ENCODE measurements around the gene BBC3. TPM values are rescaled to one million over a fixed set of nuclear protein-coding genes. Genes with fewer than 3 reads are reported as not detected.
A peak's percentile ranks its signal among the peaks of the same experiment; 100 is the strongest.
"Not testable (repeated sequence)": the region's sequence is repeated elsewhere in the genome, so short reads cannot be mapped to it uniquely, and the experiment has no call there.

The BBC3 gene
- total RNA-seq, 1 experiment from 2014 or later = 5.0 TPM

GRCh38 chr19:47258434-47258833, 27.4 kb upstream of the BBC3 start:
- no peak for DNase-seq (ENCODE audit: low read depth)

DNA sequence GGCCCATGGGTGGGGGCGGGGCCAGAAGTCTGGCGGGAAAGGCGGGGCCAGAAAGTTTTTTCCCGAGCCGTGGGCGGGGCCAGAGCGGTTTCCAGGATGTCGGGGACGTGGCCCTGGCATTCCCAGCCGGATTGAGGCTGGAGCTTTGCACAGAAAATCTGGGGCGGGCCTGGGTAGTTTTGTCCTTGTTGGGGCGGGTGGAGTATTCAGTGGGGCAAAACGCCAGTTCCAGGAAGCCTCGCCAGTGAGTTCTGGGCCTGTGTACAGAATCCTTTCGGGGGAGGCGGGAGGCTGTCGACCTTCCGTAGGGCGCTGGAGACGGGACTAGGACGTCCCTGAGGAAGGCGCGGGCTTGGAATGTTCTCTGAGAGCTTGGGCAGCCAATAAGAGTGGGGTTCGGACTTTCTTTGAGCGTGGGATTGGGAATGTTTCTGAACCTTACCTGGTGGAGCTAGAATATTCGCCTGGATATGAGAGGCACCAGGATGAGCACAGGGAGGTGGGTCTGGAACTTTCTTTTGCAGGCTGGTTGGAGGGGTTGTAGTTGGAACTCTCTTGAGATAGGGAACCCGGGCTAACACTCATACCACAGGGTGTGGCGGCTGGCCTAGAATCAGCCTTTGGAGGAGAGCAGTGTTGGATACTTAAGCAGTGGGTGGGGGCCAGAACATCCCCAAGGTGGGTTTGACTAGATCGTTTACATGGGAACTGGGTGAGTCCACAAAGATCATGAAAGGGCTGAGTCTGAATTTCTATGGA, 26.6 kb upstream of the BBC3 start:
- DNase-seq (ENCODE audit: low read depth) = no peak

GRCh38 chr19:47256693-47257410, 25.9 kb upstream of the BBC3 start:
- DNase-seq (ENCODE audit: low read depth) = peak; percentile 97

DNA sequence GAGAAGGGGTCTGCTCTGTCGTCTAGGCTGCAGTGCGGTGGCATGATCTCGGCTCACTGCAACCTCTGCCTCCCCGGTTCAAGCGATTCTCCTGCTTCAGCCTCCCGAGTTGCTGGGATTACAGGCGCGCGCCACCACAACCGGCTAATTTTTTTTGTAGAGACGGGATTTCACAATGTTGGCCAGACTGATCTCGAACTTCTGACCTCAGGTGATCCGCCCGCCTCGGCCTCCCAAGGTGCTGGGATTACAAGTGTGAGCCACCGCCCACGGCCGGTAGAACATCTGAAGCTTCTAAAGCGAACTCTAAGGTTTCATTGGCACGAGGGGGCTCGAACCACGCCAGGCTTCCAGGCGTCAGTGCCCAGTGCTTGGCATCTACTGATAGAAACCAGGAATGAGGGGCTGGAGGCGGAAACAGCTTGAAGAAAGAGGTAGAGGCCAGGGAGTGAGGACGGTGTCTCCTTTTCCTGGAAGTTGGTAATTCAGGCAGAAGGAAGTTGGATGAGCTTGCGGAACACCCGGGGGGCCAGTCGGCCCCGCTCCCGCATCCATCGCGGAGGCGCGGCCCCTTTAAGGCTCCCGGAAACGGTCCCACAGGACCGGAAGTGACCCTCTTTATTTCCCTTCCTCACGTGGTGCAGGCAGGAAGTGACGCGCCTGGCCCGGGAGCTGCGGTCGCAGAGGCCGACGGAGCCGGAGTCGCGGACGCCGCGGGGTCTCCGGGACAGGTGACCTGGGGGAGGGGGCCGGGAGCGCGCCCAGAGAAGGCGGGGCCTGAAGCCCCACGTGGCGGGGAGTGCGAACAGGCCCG, 25.1 kb upstream of the BBC3 start, which contains the start of gene CCDC9:
Gene CCDC9 (plus strand): TSS at position 647 of the 814 bp plus-strand sequence. CDS start 1,876 bp downstream, outside the sequence.
- peak; percentile 94 for DNase-seq (ENCODE audit: low read depth)

- DNase-seq (ENCODE audit: low read depth) = no peak
Measured at GRCh38 chr19:47253970-47254369, 23.0 kb upstream of the BBC3 start.

GRCh38 chr19:47253467-47253881, 22.5 kb upstream of the BBC3 start:
- DNase-seq (ENCODE audit: low read depth) = peak; percentile 95

GRCh38 chr19:47253016-47253415, 22.0 kb upstream of the BBC3 start:
- not testable (repeated sequence) for DNase-seq (ENCODE audit: low read depth)

GRCh38 chr19:47247308-47247990, 16.4 kb upstream of the BBC3 start:
- DNase-seq (ENCODE audit: low read depth) = peak; percentile 69

GRCh38 chr19:47243776-47244547, 13.0 kb upstream of the BBC3 start:
- peak; percentile 93 for DNase-seq (ENCODE audit: low read depth)

- no peak for DNase-seq (ENCODE audit: low read depth)
Measured at GRCh38 chr19:47243364-47243775, 12.4 kb upstream of the BBC3 start.

GRCh38 chr19:47241919-47242577, 11.0 kb upstream of the BBC3 start:
- peak; percentile 25 for DNase-seq (ENCODE audit: low read depth)

GRCh38 chr19:47240996-47241918, 10.3 kb upstream of the BBC3 start:
- DNase-seq (ENCODE audit: low read depth) = peak; percentile 82

- DNase-seq (ENCODE audit: low read depth) = no peak
Measured at GRCh38 chr19:47240556-47240955, 9.6 kb upstream of the BBC3 start.

GRCh38 chr19:47239610-47240296, 8.8 kb upstream of the BBC3 start:
- DNase-seq (ENCODE audit: low read depth) = peak; percentile 71

DNA sequence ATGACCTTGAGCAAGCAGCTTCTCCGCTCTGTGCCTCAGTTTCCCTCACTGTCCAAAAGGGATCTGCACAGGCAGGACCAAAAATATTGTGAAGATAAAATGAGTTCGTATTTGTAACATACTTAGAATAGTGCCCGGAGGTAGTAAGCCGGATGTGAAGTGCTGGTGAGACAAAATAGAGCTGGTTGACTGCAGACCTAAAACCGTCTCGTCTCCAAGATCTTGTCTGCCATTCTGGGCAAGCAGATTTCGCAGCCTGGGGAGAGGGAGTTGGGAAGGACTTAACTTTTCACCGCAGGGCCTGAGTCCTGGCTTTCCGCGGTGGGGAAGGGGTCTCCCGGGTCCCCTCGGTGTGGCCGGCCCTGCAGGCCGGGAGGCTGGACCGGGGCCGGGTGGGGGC, 8.2 kb upstream of the BBC3 start:
- DNase-seq (ENCODE audit: low read depth) = peak; percentile 32

DNA sequence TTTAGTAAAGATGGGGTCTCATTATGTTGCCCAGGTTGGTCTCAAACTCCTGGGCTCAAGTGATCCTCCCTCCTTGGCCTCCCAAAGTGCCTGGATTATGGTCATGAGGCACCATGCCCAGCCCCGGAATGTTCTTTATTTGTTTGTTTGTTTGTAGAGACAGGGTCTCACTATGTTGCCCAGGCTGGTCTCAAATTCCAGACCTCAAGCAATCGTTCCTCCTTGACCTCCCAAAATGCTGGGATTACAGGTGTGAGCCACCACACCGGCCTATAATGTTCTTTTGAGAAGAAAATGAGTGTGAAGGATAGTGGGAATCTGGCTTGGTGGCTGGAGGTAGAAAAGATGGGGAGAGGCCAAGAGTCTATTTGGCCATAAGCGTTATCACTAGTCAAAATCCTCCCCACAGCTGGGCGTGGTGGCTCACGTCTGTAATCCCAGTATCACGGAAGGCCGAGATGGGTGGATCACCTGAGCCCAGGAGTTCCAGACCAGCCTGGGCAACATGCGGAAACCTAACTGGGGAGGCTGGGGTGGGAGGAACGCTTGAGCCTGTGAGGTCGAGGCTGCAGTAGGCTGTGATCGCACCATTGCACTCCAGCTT, 5.2 kb upstream of the BBC3 start:
- no peak for DNase-seq (ENCODE audit: low read depth)

DNA sequence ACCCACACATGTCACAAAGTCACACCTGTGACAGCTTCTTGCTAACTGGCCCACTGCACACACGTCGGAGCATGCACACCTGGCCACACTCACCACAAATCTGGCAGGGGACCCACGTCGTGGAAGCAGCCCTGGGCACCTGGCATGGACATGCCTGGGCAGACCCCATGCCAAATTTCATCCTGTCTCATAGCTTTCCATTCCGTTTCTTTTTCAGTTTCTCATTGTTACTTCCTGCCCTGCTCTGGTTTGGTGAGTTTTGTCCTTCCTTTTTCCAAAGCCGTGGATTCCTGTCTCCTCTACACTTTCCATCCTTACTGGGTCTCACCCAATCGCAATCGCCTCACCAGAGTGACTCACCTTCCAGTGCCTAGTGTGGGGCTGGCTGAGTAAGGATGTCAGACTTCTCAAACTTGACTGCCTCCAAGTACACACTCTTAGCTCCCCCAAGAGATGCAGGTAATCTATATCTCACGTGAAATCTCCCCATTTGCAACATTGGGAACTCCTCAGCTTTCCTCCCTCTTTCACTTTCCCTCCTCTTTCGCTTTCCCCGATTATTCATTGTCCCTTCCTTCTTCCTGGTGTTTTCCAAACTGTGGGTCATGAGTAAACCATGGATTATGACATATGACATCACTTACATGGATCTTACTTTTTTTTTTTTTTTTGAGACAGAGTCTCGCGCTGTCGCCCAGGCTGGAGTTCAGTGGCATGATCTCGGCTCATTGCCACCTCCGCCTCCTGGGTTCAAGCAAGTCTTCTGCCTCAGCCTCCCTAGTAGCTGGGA, 1.6 kb upstream of the BBC3 start:
- peak; percentile 86 for DNase-seq (ENCODE audit: low read depth)

Data from M059J (cell line).